NCI-H187 (cell line): ENCODE data around the gene FOXI3.

ENCODE experiments used
- DNase-seq, 2 experiments: peaks; one replicate each; lab custom pipeline; 2025; lab: John Stamatoyannopoulos, UW

The FOXI3 gene

GRCh38 chr2:88452565-88452905, at the start of gene FOXI3:
FOXI3 (minus strand) TSS chr2:88452693; CDS start chr2:88452535, 158 bp downstream.
- DNase-seq, result no peak

DNA sequence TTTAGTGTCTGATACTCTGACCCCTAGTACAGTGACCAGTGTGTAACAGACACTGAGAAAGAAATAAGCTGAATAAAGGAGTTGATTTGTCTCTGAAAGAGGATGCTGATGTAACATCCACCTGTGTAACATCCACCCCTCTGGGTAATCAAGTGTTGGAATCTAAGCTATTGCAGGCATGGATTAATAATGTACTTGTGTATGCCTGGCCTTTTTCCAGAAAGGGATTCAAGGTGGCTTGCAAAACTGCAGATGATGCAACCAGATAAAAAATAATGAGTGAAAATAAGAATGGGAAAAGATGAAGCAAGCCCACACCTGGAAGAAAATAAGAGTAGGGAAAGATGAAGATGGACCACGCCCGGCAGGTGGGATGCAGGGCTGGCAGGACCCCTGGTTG, 48.2 kb upstream of the FOXI3 start:
- DNase-seq, result no peak

DNA sequence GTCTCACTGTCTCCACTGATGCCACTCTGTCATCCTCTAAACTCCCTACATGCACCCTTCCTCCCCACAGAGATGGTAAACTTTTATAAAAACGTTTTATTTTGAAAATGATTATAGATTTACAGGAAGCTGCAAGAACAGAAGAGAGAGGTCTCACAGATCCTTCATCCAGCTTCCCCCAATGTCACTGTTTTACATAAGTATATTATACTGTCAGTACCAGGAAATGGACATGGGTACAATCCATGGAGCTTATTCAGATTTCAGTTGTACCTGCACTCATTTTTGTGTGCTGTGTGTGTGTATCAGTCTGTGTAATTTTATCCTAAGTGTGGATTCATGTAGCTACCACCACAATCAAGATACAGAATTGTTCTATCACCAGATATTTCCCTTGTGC, 46.7 kb upstream of the FOXI3 start:
- no peak for DNase-seq

- DNase-seq, result no peak
Observed at GRCh38 chr2:88493481-88493880, 41.0 kb upstream of the FOXI3 start.

DNA sequence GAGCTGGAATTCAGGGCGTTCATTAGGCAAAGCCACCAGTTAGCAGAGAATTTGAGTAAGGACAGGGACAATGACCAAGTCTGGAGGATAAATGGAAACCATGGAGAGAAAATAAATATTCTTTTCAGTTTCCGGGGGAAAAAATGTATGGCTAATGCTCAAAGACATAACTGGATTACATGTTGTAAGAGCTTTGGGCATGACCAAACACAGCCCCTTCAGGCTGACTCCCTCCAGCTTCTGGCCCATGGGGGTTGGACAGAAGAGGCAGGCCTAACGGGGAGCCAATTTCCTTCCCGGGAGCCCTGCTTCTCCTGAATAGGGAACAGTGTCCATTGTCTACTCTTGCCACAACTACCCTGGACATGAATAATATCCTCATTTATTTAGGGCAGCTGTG, 39.5 kb upstream of the FOXI3 start:
- no peak for DNase-seq

- DNase-seq, result no peak
Observed at GRCh38 chr2:88489181-88489580, 36.7 kb upstream of the FOXI3 start.

DNA sequence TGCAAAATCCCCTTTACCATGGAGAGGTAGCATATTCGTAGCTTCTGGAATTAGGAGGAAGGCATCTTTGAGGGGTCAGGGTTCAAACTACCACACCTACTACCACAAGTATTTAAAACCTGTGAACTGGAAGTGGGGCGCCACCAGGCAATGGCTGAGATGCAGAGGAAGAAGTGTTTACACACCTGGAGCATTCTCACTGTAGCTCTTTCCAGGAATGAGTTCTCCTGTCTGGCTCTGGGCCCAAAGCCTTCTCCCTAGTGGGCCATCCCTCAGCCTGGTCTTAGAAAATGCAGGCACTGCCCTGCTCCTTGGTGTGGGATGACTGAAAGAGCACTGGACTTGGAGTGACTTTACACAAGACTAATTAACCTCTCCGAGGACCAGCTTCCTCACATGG, 30.7 kb upstream of the FOXI3 start:
- no peak for DNase-seq

- no peak for DNase-seq
Observed at GRCh38 chr2:88481691-88482336, 29.3 kb upstream of the FOXI3 start.

DNA sequence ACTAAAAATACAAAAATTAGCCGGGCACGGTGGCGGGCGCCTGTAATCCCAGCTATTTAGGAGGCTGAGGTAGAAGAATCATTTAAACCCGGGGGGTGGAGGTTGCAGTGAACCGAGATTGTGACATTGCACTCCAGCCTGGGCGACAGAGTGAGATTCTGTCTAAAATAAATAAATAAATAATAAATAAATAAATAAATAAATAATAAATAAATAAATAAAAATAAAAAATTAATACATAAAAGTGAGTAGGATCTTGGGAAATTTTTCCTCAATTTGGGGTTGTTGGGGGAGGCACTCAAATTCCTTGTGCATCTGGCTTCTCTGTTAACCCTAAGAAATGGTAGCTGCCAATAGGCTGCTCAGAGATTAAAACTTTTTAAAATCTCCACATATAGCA, 20.3 kb upstream of the FOXI3 start:
- DNase-seq, result no peak

DNA sequence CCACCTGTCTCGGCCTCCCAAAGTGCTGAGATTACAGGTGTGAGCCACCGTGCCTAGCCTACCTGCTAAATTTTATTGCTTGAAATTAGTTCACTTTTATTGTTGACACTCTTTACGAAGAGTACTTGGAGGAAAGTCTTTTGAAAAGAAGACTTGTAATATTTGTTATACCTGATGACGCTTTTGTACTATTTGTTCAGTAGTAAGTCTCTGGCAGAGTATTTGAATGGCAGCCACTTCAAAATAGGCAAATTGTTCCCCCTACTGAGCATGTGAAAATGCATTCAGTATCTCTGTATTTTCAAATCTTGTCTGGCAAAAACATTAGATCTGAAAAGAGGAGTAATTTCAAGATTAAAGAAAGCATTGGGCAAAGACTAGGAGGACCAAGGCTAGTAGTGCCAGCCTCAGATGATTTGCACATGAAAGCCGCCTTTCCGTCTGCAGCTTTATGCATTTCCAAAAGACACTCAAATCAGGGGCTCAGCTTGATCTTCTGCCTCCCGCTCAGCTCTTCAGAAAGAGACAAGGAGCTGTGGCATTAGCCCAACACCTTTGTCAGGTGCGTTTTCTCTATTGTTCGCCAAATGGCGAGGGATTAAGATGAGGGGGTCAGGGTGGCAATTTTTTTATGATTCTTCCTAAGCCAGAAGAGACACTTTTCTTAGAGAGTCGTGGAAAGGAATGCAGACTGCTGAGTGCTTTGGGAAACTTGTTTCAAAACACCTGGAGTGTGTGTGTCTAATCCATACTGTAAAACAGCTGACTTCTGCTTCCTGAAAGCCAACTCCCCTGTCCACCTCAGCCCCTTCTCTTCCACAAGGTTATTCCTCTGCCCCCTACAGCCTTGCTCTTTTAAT, 18.8 kb upstream of the FOXI3 start:
- no peak for DNase-seq

DNA sequence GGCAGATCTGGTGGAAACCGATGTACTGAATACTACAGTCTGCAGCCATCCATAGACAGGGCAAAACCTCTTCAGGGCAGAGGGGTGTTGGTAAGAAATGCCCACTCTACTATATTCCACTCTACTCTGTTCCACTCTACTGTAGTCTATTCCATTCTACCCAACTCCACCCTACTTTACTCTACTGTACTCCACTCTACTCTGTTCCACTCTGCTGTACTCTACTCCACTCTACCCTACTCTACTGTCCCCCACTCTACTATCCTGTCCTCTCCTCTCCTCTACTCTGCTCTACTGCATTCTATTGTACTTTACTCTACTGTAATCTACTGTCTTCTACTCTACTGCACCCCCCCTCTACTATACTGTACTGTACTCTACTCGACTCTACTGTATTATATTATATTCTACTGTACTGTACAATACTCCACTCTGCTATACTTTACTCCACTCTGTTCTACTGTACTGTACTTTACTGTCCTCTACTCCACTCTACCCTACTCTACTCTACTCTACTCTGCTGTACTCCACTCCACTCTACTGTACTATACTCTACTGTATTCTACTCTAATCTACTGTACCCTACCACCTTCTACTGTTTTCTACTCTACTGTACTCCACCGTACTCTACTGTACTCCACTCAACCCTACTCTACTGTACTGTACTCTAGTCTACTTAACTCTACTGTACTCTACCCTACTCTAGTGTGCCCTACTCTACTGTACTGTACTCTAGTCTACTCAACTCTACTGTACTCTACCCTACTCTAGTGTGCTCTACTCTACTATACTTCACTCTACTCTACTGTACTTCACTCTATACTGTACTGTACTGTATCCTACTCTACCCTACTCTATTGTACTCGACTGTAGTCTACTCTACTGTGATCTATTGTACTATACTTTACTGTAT, 17.0 kb upstream of the FOXI3 start:
- no peak for DNase-seq

DNA sequence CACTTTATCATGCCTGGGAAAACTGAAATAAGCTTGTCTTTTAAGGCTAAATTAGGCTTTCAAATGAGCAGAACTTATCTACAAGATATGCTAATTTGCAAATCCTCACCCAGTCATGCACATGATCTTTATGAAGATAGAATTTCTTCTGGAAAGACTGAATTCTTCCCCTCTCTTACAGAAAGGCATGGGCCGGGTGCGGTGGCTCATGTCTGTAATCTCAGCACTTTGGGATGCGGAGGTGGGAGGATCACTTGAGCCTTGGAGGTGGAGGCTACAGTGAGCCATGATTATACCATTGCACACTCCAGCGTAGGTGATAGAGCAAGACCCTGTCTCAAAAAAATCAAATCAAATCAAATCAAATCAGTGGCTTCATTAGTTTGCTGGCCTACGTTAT, 11.7 kb upstream of the FOXI3 start:
- DNase-seq, result no peak

DNA sequence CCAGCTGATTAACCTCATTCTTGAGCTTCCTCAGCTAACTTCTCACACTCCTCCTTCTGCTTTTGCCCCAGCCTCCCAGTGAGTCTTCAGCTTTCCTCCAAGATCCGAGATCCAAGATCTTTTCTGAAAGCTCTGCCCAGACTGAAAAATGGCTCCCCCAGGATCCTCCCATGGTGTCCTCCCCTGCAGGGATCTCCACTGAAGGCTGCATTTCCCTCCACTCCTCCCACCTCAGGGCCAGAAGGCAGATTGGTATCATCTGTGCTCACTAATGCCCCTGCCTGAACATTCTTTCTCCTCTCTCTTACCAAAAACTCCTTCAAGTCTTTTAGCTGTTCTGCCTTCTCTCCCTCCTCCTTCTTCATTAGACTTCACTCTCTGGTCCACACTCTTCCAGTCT, 6.1 kb upstream of the FOXI3 start:
- DNase-seq, result no peak

GRCh38 chr2:88452980-88453582, 588 bp upstream of the FOXI3 start:
- no peak for DNase-seq

DNA sequence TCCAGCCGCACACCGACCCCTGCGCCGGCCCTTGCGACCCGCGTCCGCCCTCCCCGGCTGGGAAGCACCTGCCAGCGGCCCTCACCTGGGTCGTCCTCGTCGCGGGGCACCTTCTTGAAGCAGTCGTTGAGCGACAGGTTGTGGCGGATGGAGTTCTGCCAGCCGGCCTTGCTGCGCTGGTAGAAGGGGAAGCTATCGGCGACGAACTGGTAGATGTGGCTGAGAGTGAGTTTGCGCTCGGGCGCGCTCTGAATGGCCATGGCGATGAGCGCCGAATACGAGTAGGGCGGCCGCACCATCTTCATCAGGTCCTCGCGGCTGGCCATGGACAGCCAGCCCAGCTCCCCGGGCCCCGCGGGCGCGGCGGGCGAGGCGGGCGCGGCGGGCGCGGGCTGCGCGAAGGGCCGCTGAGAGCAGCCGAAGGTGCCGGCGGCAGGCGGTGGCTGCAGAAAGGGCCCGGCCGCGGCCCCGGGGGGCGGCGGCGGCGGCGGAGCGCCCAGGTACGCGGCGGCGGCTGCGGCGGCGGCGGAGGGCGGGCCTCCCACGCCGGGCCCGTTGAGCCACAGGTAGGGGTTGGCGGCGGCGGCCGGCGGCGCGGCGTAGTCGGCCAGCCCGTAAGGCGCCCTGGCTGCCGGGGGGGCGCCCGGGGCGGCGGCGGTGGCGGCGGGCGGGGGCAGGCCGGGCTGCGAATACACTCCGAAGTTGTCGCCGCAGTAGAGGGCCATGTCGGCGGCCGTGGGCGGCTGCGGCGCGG, 505 bp downstream of the FOXI3 start:
- no peak for DNase-seq

GRCh38 chr2:88450925-88451810, 1.3 kb downstream of the FOXI3 start:
- DNase-seq, result no peak

- no peak for DNase-seq
Observed at GRCh38 chr2:88450186-88450585, 2.3 kb downstream of the FOXI3 start.

DNA sequence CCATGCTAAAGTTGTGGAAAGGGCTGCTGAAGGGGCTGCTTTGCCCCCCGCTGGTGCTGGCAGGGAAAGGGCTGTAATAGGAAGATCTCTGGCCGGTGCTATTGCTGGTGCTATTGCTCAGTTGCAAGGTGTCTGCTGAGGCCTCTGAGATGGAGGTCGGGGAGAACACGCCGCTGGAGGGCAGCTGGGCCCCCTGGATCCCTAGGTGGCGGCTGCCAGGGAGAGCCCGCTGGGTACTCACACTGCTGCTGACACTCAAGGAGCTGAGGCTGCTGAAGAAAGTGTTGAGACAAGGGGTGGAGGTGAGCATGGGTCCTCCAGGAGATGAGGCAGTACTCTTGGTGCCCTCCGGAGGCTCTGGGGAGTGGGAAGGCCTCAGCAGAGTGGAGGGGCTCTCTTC, 4.2 kb downstream of the FOXI3 start:
- DNase-seq, result no peak

DNA sequence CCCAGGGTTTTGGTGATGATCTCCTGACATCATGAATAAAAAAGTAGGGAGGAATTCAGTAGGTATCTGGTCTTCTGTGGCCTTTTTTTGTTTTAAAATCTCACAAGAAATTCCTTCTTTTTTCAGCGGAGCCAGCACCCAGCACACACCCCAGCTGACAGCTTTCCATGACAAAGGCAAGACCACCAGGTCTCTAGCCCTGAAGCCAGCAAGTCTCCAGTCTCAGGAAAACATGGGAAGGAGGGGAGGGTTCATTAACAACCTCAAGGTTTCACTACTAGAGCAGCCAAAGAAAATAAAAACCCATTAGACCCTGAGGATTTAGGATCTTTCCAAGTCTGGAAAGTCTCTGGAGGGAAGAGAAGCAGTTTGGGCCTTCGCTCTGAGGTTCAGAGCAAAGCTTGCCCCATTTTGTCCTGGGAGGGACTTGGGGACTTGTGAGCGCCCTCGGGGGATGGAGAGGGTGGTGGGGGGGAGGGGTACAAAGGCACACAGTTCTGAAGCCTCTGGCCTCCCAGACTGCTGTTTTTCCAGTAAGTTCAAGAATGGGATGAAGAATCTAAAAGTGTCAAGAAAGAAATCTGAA, 9.0 kb downstream of the FOXI3 start:
- no peak for DNase-seq

DNA sequence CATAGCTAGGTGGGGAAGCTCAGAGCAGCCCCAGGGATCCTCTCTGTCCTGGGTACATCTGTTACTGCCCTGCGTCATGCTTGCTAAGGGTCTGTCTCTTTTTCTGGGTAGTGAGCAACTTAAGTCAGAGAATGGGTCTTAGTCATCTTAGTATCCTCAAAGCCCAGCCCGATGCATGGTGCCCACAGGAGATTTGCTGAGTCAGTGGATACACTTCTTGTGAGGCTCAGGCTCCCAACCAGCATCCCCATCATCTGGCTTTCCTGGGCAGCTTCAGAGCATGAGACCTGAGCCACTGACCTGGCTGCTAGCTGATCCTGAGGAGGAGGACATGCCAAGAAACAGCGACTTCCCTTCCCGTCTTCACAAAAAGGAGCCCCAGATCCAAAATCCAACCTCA, 10.0 kb downstream of the FOXI3 start:
- DNase-seq, result no peak
